RKO (cell line): ENCODE results near the gene HOXB4.

Source experiments
- DNase-seq: peaks from one replicate; pipeline ENCODE4 v3.0.0-alpha.2; 2016; ENCODE audit warnings: low spot score

The HOXB4 gene

DNA sequence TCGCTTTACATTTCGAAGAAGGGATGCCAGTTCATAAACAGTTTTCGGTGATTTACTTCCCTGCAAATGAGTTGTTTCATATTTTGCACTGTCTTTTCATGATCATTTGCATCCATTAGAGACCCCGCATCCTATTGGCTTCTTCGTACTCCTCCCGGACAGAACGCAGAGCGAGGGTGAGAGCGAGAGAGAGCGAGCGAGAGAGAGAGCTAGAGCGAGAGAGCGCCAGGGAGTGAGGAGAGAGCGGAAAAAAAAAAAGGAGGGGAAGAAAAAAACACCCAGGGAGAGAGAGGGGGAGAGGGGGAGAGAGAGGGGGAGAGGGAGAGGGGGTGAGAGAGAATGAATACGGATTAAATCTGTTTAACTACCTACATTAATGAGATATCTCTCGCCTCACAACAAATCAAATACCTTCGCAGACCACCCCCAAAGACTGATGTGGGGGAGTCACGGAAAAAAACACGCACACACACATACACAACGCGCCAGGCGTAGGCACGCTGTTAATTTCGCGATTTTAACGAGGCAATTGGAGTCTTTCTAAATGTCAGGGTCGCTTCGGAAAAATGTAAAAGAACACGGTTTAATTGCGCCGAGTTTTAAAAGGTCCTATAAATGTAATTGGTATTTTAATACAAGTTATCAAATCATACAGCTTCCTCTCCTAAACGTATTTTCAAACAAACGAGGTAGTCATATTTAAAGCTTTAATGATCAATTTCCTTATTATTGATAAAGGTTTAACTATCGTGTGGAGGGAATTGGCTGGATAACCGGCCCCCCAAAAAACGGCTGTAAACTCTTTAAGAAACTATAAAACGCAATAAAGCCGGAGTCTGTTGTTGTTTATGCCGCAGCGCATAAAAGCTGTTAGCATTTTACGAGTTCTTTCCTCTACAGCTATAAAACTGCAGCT, 37.2 kb upstream of the HOXB4 start, which contains the start of gene HOXB8:
HOXB8 (minus strand) TSS at position 246 of the 916 bp plus-strand sequence. CDS start 588 bp downstream, outside the sequence.
- no peak for DNase-seq

DNA sequence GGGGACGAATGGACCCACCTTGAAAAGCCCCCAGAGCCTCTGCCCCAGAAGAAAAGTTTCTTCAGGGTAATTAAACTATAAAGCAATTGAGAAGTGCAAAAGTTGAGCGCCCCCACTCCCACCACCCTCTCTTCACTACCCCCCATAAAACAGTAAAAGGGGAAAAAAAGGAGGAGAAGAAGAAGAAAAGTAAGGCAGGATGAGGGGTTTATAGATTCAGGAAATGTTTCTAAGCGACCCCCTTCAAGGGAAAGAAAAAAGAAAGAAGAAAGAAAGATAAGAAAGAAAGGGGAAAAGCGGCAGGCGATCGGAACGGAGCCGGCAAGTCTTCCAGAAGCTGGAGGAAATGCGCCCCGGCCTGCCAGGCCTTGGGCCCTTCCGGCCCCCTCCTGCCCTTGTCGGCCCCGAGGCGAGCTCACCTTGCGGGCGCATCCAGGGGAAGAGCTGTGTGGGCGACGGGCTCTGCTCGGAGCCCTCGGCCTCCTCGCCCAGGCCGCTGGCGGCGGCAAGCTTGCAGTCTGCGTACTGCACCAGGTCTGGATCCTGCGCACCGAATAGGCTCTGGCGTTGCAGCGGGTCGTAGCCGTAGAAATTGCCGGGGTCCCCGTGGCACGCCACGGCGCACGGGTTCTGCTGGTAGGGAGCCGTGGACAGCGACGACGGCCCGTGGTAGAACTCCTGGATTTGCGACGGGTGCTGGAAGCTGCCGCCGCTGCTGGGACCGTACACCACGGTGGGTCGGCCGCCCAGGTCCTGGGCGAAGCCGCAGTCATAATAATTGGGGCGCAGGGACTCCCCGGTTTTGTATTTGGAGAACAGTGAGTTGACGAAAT, 35.9 kb upstream of the HOXB4 start:
- DNase-seq, result peak; percentile 51

DNA sequence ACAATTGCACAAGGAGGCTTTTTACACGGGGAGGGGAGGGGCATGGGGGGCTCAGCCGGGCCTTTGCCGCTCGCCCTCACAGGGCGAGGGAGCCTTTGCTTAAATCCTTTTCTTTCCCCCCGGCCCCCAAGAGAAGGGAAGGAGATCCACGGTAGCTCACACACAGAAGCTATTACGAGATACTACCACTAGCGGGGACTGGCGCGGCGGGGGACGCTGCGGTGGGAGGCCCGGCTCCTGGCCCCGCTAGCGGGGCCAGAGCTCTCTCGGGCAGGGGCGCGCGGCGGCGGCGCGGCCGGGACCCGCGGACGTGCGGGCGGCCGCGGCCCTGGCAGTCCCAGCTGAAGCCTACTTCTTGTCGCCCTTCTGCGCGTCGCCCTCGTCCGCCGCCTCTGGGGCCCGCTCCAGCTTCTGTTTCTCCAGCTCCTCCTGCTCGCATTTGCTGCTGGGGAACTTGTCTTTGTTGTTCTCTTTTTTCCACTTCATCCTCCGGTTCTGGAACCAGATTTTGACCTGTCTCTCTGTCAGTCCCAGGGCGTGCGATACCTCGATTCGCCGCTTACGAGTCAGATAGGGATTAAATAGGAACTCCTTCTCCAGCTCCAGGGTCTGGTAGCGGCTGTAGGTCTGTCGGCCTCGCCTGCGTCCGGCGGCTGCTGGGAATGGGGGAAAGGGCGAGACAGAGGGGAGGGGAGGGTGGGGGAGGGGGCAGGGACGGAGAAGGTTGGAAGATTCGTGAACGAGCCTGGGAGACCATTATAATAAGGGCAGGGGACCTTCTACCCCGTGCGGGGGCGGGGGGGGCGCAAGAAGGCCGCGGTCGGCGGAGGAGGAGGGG, 34.9 kb upstream of the HOXB4 start:
- DNase-seq, result peak; percentile 70

DNA sequence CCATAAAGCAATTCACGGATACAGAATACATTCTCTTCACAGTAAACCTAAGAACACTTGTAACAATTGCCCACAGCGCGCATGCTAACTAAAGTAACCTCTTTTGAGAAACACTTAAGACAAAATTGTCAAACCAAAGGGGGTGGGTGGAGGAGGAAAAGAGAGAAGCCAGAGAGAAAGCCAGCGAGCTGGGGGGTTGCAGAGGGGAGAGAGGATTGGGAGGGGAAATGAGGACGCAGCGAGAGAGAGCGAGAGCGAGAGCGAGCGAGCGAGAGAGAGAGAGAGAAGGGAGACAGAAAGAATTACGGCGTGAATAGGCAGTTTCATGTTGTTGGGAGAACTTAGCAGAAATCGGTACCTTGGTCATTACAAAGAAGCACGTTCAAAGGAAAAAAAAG, 34.3 kb upstream of the HOXB4 start:
- DNase-seq, result peak; percentile 63

DNA sequence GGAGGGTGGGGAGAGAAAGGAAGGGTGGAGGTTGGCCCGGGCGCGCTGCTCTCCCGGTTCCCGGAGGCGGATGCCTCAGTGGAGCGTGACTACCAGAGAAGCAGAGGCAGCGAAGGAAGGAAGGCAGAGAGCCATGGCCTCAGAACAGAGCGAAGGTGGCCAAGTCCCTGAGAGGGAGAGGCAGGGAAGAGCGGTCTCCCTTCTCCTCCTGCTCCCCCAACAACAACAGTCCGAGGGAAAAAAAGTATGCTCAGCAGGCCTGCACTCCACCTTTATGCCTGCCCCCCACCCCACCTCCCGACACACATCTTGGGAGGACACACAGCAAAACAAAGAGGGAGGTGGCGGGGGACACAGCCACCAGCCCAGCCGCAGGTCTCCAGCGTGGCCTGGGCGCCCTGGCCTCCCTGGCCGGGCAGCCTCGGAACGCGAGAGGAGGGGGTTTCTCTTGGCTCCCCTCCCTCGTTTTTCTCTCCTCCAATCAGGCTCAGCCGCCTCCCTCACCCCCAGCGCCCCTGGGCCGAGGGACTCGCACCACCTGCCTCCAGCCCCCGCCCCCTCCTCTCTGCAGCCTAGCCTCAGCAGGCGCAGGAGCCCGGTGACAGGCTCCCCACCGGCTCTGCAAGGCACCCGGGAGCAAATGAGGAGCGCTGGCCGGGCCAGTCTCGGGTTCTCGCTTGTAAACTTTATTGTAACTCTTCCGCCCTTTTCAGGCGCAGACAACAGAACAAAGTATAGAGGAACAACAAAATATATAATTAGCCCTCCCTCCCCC, 33.7 kb upstream of the HOXB4 start:
- DNase-seq, result peak; percentile 59

DNA sequence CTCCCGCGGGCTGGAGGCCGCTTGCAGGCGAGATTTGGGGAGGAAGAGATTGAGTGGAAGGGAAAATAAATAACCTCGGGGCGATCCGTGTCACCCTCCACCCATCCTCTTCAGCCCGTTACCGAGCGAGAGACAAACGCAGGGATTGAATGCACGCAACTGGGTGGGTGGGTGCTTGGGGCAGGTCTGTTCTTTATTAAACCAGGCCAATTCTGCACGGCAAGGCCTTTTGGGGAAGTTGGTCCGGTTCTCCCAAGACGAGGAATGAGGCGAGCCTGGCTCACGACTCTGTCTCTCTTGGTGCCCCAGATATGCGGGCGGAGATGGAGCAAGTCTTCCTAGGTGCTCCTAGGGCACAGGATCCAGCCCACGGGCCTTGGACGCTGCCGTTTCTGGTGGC, 33.1 kb upstream of the HOXB4 start:
- DNase-seq, result peak; percentile 58

DNA sequence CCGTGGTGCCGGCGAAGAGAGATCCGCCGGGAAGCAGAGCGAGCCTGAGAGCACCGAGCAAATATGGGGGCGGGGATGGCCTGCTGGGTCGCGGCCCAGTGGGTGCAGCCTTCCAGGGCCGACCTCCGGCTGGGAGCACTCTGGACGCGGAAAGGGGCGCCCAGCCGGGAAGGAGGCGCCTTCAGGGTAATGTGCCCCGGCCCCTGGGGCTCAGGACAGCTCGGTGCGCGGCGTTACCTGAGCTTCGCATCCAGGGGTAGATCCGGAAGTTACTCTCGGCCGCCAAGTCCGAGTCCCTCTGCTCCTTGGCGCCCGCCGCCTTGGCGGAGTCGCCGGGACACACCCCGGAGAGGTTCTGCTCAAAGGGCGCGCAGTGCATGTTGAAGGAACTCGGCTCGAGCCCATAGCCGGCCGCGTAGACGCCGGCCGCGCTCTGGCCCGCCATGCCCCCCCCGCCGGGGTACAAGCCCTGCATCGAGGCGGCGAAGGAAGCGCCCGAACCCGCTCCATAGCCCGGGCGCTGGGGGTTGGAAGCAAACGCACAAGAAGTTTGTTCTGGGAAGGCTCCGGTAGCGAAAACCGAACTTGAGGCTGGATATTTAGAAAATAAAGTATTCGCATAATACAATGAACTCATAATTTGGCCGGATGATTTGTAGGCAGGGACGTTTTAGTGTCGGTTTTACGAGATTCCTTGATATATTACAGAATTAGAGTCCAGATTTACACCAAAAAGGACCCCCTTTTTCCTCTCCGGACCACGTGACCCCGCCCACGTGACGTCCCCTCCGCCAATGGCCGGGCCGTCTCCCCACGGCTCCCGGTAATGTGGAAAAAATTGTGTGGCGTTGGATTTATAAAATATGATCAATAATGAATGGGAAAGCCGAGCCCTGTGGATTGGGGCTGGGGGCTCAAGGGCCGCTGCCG, 32.4 kb upstream of the HOXB4 start, which contains the start of gene HOXB7:
HOXB7 (minus strand) TSS at position 736 of the 930 bp plus-strand sequence; CDS start at position 637, 99 bp downstream.
- peak; percentile 68 for DNase-seq

DNA sequence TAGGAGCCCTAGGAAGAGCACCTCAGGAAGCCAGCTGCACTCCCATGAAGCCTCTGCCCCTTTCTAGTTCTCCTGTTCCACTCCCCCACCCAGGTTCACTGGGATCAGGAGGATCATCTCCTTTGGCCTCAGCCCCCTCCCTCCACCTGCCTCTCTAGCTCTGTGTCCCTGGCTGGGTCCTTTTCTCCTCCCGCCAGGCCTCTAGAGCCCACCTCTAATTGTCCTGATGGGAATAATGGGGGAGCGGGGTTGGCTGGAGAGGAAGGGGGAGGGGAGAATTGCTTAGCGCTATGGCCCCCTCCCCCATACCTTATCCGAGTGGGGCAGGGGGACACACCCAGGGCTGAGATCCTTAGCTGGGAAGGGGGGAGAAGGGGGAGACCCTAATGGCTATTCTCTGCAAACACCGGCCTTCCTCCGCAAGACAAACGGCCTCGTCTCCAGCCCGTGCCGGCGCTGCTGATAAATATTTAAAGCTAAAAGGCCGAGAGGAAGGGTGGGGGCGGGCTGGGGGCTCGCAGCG, 31.7 kb upstream of the HOXB4 start:
- DNase-seq, result no peak

DNA sequence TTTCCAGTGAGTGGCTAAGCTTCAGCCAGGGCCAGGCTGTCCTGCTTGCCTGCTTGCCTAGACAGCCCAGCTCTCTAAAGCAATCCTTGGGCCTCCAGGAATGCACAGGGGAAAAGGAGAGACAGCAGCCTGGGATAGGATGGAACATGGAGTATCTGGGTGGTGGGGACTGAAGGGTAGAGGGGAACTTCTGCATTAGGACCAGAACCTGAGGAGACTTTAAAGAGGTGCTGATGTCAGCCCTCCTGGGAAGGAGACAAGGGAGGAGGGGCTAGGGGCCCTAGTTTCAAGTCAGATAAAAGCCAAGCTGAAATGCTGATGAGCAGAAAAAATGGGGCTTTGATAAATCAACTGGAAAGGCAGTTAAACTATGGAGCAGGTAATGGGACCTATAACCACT, 30.9 kb upstream of the HOXB4 start:
- no peak for DNase-seq

DNA sequence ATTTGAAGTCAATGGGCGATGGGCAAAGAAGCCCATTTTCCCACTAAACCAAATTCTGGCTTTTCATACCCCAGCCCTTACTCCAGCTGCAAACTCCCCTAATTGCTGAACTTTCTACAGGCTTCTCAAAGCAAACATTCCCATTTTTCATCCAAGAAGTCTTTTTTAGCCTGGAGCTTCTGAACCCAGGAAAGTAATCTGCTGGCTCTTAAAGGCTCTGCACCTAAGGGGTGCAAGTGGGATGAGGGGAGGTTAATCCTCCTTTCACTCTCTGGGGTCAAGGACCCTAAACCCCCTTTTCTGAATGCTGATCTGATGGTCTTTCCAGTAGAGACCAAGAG, 30.3 kb upstream of the HOXB4 start:
- no peak for DNase-seq

DNA sequence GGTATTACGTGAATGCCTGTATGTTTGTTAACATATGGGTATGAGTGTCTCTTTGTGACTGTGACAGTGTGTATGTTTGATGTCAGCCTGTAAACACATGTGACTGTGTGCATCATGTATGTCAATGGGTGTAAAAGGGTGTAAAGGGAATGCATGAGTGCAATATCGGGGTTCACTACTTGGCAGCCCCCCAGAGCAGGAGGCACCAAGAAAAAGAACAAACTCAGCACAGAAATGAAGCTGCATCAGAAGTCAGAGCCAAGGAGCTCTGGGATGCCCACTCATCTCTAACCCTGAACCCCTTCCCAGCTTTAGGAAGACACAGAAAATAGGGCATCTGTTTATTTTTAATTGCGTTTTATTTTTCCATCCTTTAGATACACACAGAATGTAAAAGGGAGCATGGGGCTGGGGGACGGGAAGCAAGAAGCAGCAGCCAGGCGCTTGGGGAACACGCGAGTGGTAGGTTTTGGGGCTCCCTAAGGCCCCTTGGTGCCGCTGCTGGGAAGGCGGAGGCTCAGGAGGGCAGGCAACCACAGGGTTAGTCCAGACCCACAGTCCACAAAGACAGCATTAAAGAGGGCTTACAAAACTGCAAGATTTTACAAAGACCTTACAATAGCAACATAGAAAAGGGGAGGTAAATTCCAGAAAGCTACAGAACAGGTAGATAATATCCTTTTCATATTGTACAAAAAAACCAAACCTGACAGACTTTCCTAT, 28.9 kb upstream of the HOXB4 start:
- DNase-seq, result no peak

DNA sequence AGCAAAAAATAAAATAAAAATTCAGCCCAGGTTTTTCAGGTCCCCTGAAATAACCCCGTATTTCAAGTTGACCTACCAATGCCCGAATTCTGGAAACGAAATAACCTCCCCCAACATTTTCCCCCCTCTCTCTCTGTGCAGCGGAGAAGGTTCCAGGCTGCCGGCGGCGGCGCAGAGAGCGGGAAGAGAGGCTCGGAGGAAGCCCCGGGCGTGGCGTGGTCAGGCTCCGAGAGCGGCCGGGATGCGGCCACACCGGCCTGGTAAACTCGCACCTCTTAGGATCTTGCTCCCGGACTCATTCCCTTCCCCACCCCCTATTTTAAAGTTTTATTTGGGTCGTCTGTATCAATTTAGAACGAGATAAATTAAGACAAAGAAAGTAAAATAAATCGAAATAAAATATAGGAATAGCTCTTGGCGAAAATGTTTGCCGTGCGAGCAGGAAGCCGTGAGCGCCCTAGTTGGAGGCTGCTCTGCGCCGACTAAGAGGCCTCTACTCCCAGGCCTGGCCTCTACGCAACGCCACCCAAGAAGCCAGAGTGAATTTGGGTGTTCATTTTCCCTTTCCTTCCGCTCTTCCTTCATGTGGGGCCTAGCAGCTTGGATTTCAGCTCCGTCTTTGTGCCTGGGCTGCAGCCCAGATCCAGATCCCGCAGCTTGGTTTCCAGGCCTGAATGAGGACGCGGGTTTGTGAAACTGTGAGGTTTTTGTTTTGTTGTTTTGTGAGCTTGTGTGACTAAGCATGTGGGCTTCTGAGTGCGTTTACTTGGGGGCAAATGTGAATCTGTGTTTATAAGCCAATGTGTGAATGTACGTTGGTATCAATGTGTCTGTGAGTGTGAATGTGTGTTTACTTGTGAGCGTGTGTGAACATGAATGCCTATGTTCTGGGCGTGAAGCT, 28.1 kb upstream of the HOXB4 start:
- no peak for DNase-seq

DNA sequence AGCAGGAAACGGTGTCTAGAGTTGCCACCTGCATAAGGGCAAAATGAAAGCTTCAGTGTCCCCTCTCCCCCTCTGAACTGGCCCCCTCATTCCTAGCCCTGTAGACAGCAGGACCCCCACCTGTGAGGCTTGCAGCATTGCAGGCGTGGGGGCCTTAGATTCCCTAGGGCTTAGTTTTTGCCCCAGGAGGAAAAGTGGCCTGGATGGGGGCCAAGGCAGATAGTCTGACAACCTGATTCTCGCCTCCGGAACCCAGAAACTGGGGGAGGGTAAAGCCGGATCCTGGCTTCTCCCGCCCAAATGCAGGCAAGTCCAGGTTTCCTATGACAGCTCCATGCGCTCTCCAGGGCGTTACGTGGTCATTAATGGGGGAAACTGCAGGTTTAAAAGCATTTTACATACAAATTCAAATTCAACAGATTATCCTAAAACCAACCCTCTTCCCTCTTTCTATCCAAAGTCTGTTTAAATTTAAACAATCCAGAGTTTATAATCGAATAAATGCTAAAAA, 27.3 kb upstream of the HOXB4 start:
- DNase-seq, result peak; percentile 61

DNA sequence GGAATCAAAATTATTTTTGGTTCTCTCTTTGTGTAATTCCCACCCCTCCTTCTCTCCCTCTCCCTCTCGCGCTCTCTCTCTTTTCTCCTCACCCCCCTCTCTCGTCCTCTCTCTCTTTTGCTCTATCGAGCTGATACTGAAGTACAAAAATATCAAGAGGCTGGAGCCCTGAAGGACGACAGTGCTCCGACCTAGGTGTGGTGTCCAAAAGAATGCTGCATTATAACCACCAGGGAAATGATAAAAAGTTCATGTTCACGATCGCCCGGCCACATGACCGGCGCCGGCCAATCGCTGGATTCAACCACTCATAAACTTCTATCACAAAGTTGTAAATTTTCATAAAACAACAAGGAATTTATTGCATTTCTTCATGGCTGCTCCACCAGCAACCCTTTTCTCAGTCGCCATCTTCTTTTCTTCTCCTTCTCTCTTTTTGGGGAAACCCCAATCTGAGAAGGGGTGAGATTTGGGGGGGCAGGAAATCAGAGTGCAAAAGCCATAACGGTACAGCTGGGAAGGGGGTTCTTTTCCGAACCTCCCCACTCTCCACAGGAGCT, 26.7 kb upstream of the HOXB4 start, which contains the start of gene HOXB6:
HOXB6 (minus strand) TSS at position 217 of the 560 bp plus-strand sequence. CDS start 6,836 bp downstream, outside the sequence.
- DNase-seq, result peak; percentile 84

DNA sequence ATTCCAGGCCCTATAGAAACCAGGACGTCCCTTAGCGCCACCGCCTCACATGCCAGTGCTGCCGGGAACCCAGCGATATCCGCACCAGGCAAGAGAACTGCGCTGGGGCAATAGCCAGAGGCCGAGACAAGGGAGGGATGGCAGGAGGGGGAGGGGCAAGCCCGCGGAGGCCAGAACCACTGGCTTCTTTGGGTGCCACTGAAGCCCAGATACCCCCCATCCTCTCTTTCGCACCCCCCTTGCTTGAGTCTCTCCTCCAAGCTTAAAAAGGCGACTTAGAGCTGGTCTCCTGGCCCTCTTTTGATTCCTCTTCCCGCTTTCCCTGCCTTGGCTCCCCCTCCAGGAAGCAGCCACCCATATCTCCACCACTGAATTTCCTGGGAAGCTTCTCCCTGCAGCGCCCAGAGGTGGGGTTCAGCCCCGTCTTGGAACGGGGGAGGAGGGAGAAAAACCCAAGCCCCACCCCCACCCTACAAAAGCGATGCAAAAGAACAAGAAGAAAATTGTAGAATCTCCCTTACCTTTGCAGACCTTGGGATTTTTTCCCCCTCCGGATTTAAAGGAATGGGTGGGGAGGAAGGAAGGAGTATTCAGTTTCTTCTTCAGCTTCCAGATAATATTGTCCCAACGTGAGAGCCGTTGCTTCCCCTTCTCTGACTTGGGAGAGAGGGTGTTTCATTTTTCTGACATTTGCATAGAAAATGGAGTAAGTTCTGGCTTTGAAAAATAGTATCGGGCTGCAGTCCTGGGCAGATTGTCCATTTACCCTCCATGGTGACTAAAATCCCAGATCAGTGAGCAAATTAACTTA, 26.0 kb upstream of the HOXB4 start:
- DNase-seq, result peak; percentile 87
